Measurements from ENCODE around the gene MUC2.

MUC2 gene

GRCh38 chr11:1074244-1075221, at the start of gene MUC2:
TSS of gene MUC2 (plus strand) at chr11:1074874.
- no peak for DNase-seq

DNA sequence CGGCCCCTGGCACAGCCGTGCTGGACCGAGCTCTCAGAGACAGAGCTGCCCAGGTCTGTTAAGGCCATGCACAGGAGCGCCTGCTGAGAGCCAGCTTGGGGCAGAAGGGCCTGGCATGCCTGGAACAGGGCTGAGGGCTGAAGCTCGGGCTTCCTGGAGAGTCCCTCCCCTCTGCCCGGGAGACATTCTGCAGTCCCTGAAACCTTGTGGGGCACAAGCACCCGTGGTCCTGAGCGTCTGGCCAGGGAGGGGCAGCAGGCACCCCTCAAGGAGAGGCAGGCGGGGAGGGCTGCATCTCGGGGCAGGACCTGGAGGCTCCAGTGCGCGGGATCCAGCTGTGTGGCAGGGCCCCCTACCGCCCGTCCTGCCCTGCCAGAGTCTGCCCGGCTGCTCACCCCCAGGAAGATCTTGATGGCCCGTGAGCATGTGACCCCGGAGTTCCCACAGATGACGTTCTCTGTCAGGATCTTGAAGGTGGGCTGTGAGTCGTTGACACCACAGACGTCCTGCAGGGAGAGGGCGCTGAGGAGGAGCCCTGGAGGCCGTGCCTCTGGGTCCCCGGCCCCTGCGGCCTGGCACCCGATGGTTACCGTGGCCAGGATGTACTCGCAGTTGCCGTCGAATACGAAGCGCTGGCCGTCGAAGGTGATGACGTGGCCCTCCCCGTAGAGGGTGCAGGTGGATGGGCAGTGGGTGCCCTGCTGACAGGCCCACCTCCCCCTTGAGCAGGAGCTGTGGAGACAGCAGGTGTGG, 49.1 kb upstream of the MUC2 start:
- no peak for DNase-seq

- DNase-seq, result no peak
Measured at GRCh38 chr11:1026163-1026450, 48.6 kb upstream of the MUC2 start.

DNA sequence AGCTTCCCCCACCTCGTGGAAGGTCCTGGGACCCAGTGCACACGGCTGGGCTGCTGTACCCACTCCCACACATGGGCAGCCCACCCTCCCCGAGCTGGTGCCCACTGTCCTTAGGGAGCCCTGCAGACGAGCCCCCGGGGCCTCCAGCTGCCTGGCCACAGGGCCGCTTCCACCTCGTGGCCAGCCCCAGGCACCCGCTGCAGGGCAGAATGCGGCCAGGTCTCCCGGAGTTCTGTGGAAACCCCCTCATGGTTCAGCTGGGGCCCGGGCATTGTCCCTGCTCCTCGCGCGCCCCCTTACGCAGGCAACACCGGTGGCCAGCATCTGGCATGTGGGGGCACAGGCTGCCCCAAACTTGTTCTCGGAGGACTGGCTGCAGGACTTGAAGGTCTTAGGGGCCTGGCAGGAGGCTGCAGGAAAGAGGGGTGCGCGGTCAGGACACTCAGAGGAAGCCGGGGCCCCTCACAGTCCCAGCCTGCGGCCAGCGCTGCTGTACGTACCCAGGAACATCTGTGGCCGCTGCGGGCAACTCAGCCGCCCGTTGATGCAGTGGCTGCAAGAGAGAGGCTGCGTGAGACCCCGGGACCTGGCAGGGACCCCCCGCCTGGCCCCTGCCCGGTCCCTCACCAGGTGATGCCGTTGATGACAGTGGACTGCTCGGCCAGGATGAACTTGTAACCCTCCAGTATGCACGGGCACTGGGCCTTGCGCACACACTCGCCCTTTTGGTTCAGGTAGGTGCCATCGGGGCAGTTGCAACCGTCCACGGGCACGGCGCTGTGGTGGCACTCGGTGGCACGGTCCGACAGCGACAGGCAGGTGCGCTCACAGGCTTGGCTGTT, 47.8 kb upstream of the MUC2 start:
- no peak for DNase-seq

- DNase-seq, result no peak
Measured at GRCh38 chr11:1027483-1028290, 47.0 kb upstream of the MUC2 start.

- DNase-seq, result no peak
Measured at GRCh38 chr11:1028291-1028540, 46.5 kb upstream of the MUC2 start.

DNA sequence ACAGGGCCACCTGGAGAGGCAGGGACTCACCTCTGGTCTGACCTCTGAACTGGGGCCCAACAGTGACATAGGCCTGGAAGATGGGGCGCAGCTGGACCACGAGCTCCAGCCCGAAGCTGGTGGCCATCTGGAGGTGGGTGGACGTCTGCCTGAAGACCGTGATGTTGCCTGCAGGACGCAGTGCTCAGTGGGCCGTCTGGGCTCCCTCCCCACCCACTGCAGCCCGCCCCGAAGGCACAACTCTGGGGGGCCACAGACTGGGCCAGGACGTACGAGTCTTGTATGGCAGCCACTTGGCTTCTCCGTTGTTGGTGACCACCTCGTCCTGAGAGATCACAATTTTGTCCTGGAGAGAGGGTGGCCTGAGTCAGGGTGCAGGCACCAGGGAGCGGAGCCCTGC, 46.1 kb upstream of the MUC2 start:
- no peak for DNase-seq

- no peak for DNase-seq
Measured at GRCh38 chr11:1029051-1029450, 45.6 kb upstream of the MUC2 start.

GRCh38 chr11:1029654-1030053, 45.0 kb upstream of the MUC2 start:
- DNase-seq, result no peak

DNA sequence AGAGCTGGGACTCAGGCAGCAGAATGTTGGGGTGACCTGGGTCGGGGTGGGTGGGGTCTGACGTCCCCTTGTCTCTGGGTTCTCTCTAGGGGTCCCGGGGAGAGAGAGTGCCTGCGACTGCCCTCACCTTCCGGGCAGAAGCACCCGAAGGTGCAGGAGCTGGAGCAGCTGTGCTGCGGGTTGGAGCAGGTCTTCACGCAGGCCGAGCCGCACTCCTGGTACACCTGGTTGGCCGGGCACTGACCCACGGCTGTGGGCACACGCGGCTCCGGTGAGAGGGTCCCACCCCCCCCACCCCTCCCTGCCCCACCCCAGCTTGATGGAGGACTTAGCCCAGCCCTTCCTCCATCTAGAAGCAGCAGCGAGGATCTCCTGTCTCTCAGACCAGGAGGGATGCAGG, 44.6 kb upstream of the MUC2 start:
- no peak for DNase-seq

DNA sequence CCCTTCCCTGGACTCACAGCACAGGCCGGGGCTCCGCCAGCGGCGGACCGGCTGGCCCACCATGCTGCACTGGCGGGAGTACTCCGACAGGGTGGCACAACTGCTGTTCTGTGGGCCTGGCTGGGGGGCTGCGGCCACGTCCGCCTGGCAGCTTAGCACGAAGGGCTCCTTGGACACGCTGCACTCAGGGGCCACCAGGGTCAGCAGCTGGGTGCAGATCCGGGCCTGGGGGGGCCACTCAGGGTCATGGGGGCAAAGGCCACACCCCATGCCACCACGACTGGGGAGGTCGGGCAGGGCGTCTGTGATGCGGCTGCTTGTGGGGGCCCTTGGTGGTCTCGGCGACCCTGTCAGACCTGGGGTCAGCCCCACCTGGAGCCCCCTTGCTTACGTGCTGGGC, 44.1 kb upstream of the MUC2 start:
- DNase-seq, result no peak

GRCh38 chr11:1031121-1031899, 43.4 kb upstream of the MUC2 start:
- DNase-seq, result no peak

DNA sequence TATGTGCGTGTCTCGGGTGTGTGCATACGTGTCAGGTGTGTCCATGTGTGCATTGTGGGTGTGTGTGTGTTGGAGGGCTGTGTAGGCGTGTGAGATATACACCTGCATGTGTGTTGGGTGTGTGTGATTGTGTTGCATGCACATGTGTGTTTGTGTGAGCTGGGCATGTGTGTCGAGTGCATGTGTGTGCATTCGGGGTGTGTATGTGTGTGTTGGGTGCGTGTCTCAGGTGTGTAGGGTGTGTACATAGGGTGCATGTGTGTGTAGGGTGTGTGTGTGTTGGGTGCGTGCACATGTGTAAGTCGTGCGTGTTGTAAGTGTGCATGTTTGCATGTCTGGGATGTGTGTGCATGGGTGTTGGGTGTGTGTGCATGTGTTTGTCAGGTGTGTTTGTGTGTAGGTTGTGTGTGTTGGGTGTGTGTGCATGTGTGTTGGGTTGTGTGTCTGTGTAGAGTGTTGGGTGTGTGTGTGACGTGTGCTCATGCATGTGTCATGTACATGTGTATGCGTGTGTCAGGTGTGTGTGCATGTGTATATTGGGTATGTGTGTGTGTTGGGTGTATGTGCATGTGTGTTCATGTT, 42.3 kb upstream of the MUC2 start:
- DNase-seq, result no peak

DNA sequence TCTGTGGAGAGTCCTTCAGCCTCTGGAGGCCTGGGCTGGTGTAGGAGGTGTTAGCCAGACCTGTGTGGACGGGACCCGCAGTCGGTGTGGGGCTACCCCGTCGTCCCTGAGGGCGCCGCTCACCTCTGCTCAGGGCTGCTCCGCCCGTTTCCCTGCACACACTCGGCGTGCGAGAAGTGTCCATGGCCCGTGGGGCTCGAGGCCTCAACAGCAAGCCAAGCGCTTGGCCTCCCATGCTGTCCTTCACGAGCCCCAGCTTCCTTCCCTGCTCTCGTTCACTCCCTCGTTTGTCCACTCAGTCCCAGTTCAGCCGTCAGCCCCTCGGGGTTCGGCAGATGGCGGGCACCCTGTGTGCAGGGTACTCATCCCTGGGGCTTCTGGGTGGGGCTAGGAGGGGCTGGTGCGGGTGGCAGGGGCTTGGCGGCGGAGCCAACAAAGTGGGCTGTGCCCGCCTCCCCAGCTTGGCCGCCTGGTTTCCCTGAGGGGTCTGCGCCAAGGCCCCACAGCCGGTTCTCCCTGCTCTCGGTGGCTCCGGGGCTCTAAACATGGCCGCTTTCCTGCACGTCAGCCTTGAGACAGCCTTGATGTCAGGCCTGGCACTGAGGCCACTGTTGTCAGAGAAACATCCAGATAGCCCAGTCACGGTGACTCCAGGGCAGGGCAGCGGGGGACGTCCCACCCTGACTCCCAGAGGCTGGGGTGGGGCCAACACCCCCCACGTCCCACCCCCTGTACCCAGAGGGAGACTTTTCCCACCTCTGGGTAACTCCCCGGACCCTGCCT, 41.5 kb upstream of the MUC2 start:
- no peak for DNase-seq

GRCh38 chr11:1034001-1034400, 40.7 kb upstream of the MUC2 start:
- DNase-seq, result no peak

DNA sequence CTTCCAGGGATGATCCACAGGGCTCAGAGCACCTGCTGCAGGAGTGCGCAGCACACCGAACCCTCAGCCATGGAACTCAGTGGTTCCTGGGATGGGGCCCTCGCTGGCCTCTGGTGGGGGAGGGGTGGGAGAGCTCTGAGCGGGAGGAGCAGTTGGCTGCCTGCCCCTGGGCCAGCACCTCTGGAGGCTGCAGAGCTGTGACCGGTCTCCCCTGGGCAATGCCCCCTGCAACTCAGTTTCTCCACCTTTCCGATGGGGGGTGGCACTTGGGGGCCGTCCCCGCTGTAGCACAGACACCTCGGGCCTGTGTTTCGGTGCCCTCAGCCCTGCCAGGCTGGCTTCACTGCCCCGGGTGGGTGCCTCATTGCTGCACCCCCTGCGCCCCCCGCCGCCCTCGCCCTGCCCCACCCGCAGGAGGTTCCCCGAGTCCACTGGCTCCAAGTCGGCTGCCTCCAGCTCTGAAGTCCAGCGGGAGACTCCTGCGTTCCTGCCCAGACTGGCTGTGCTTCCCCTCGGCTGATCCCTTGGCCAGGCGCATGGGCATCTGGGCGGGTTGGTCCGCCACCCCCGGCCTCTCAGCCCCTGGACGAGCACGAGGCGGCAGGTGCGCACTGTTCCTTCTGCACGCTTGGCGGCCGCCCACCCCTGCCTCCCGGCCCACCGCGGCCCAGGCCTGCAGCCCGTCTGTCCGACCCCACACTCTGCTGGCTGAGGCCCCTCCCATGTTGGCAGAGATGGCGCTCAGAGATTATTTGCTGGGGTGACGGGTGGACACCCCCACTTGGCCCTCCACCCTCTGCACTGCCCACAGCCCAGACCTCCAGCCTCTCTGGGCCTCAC, 40.0 kb upstream of the MUC2 start:
- DNase-seq, result no peak

DNA sequence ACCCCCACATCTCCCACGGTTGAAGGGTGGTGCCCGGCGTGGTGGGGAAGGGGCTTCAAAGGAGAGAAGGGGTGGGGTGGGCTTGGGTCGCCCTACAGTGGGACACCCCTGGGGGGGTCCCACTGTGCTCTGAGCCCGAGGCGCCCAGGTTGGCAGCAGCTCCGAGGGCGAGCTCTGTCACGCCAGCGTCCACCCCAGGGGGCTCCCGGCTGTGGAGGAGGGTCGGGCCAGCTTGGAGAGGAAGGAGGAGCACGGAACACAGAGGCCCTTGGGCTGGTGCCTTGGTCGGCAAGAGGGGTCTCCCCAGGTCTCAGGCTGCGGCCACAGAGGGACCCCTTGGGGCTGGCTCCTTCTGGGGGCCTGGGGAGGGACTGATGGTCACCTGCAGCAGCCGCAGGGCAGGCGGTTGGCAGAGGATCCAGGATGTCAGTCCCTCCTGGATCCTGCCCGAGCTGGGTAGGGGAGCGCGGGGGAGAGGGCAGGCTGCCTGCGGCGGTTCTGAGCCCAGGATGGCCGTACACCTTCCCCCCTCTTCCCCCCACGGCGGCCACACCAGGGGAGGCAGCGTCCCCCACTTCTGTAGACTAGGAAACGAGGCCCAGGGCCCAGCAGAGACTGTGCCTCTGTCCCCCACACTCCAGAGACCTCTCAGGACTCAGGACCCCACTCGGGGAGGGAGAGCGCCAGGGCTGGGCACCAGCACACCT, 38.9 kb upstream of the MUC2 start:
- DNase-seq, result no peak

GRCh38 chr11:1036303-1036923, 38.3 kb upstream of the MUC2 start, which contains the start of gene MUC6:
TSS of gene MUC6 (minus strand) at chr11:1036718. CDS start at chr11:1036655, 63 bp downstream.
- peak; percentile 77 for DNase-seq

- no peak for DNase-seq
Measured at GRCh38 chr11:1036931-1037330, 37.7 kb upstream of the MUC2 start.
